Epithelial cell of prostate (primary cell): ENCODE data around the gene TACC2.

Source experiments
- DNase-seq: peaks from one replicate; pipeline ENCODE4 v3.0.0-alpha.2; 2011; ENCODE audit warnings: low read depth, low spot score
- H3K27ac ChIP-seq: fragments of 450-650 bp; 2 replicates; pipeline ENCODE4 v1.5.1; 2017; ENCODE audit warnings: mild to moderate bottlenecking

Gene TACC2

GRCh38 chr10:122234416-122234815 is 245.5 kb downstream of the TACC2 start:
- DNase-seq, result no peak
- H3K27ac ChIP-seq, result no peak overlapping the region

DNA sequence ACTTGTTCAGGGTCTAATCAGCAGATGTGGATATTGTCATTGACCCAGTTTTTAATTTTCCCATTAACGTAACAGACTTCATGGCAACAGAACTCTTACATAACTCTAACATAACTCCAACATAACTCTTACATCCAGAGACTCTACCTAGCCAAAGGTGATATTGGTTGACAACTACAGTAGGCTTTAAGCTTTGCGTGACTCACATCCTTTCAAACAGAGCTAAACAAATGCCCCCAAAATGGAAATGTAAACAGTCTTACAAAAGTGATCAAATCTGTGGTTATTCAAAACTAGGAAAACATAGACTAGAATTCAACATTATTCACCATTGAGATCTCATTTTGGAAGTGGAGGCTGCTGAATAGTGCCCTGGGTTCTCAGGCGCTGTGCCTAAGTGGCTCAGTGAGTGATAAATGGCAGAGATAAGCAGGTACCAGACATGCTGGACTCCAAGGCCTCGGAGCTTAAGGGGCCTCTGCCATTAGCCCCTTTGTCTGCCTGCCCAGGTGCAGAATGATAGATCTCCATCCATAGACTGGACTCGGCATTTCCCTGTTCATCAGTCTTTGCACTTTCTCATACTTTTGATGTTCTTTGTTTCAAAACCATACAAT is 247.8 kb downstream of the TACC2 start:
- no peak overlapping the region for H3K27ac ChIP-seq

GRCh38 chr10:122237331-122237990 is 248.5 kb downstream of the TACC2 start:
- H3K27ac ChIP-seq, result no peak overlapping the region
- DNase-seq, result no peak

More for the DNA sequence above, 247.8 kb downstream of the TACC2 start:
- DNase-seq, result no peak

- DNase-seq, result no peak
- no peak overlapping the region for H3K27ac ChIP-seq
Observed at GRCh38 chr10:122239578-122240257, 250.8 kb downstream of the TACC2 start.

GRCh38 chr10:122240401-122240800 is 251.4 kb downstream of the TACC2 start:
- no peak overlapping the region for H3K27ac ChIP-seq
- DNase-seq, result no peak

DNA sequence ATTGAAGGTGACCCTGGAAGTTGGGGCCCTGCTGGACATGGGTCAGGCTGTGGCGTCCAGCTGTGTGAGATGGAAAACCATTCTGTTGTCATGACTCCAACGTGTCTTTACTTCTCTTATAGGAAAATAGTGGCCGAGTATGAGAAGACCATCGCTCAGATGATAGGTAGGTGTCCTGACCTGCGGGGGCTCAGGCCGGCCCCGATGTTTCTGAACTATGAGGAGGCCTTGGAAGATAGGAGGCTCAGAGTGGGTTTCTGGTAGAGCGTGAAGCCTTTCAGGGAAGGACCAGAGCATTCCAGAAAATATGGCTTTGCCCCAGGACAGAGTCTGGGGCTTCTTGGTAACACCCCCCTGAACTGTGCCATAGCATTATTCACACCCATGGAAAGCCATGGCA is 252.9 kb downstream of the TACC2 start:
- DNase-seq, result no peak
- H3K27ac ChIP-seq, result no peak overlapping the region

DNA sequence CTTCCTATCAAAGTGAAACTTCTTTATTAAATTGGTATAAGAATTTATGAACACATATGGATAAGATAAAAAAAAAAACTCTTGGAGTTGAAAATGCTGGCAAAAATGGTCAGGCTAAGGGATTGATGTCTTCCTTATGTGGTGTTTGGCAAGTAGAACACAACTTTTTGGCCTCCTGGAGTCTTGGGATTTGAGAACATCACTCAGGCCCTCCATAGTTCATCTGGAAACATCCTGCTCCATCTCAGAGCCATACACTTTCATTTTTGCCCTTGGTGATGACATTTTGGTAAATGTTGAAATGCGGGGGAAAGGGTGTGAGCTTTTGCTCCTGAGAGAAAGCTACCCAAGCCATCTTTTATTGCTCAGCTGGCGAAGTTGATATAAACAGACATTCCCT is 254.6 kb downstream of the TACC2 start:
- DNase-seq, result no peak
- H3K27ac ChIP-seq, result no peak overlapping the region

GRCh38 chr10:122244001-122244975 is 255.3 kb downstream of the TACC2 start:
- no peak for DNase-seq
- H3K27ac ChIP-seq, result no peak overlapping the region

DNA sequence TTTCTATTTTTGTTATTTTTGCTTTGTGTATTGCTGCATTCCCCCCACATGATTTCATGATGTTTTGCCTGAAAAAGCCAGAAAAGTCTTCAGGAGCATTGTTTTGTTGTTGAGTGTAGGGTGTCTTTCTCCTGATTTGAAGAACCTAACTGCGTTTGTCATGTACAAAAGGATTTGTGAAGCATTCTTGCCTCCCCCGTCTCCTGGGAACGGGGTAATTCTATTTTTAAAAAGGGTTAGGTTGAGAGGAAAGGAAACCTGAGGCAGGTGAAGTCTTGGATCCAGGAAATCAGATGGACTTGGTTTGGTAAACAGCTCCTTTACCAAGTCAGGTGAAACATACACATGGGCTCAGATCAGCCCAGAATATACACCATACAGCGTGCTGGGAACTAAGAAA is 256.2 kb downstream of the TACC2 start:
- no peak overlapping the region for H3K27ac ChIP-seq
- DNase-seq, result no peak

DNA sequence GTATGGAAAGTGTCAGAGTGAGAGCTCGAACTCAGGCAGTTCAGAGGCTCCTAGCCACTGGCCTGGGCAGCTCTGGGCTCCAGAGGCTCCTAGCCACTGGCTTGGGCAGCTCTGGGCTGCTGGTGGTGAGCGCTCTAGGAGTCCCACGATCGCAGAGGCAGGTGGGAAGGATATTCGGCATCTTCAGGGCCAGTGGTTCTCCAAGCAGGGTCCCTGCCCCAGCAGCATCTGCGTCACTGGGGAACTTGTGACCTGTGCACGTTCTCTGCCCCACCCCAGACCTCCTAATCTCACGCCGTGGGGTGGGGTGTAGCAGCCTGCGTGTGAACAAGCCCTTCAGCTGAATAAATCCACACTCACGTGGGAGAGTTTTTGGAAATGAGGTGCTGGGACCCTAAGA is 256.9 kb downstream of the TACC2 start:
- no peak for DNase-seq
- H3K27ac ChIP-seq, result no peak overlapping the region

DNA sequence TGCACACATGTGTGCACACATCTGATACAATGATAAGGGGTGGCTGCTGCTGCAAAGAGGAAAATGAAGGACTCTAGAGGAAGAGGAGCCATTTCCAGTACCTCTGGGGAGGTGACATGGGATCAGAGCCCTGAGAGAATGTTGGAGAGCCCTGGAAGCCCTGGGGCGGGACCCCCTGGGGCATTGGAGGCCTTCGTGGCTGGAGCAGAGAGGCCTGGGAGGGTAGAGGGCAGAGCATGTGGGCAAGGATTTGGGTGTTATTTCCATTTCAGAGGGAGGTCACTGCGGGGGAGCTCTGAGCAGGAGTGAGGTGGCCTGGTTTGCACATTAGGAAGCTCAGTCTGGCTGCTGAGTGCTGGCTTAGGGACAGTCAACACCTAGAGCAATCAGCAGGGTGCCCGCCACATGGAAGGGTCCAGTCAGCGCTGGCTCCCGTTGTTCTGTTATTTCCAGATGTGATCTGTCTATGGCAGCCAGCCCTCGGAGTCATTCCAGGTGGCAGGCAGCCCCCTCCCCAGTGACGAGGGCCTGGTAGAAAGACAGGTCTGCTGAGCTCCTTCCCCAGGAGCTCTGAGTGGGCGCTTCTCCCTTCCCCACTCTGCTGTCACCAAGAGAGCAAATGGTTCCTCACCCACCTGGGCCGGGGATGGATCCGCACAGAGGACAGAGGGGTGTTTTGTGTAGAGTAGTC is 258.0 kb downstream of the TACC2 start:
- no peak overlapping the region for H3K27ac ChIP-seq
- no peak for DNase-seq

- H3K27ac ChIP-seq, result no peak overlapping the region
- DNase-seq, result no peak
Observed at GRCh38 chr10:122248356-122249302, 259.7 kb downstream of the TACC2 start.

DNA sequence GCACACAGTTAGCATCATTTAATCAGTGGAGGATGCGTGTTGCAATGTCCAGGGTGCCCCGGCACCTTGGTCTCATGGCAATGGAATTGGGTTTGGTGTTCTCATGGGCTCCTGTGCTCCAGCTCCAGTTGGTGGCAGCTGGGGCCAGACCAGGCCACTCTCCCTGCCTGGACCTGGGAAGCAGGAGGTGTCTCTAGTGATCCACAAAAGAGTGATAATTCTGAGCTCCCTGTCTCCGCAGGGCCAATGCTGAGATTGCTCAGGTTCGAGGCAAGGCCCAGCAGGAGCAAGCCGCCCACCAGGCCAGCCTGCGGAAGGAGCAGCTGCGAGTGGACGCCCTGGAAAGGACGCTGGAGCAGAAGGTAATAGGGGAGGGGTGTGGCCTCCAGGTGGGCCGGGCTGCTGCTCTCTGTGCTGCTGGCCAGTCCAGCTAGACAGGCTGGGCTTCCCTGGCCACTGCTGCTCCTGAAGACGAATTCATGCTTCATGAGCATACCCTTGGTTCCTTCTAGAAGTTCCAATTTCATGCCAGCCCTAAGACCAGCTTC is 260.4 kb downstream of the TACC2 start:
- DNase-seq, result no peak
- no peak overlapping the region for H3K27ac ChIP-seq

- H3K27ac ChIP-seq, result no peak overlapping the region
- DNase-seq, result no peak
Observed at GRCh38 chr10:122249991-122250750, 261.2 kb downstream of the TACC2 start.

DNA sequence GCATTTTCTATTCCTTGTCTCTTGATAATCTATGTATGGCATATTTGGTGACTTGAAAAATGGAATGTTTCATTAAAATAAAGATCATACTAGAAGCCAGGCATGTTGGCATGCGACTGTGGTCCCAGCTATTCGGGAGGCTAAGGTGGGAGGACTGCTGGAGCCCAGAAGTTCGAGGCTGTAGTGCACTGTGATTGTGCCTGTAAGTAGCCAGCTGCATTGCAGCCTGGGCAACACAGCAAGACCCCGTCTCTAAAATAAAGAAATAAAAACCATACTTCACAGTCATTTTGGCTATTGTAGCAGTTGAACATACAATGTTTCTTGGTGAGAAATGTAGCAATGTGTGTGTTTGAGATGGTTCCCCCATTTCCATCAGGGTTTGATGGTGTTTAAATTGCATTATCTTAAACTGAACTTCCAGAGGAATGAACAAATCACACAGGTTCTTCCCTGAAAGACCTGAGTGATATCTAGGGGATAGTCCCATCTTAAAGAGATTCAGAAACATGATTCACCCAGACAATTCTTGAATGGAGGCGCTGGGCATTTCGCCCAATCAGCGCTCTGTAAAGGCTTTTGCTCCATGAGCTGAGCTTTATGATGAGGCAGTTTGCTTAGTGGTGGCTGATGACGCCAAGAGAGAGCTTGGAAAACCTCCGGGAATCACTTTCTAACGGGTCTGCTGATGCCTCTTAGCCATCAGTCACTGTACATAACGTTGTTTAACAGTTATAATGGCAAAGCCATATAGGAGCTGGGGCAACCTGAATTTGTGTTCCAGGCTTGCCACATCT is 262.7 kb downstream of the TACC2 start:
- DNase-seq, result no peak
- H3K27ac ChIP-seq, result no peak overlapping the region

DNA sequence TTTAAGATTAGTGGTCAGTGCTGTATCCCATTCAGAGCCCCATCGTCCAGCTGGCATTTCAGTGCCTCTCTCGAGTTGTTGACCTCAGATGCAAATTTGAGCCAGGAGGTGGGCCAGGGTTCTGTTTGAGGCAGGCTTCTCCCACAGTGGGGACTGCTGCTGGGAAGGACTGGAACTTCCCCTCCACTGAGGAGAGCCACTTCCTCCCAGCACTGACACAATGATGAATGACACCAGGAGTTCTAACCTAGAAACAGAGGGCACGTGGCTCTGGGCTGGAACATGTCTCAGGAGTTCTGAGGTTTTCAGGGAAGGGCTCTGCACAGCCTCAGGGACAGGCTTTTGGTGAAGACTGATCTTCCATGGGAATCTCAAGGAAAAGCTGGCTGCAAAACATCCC is 263.8 kb downstream of the TACC2 start:
- DNase-seq, result no peak
- H3K27ac ChIP-seq, result no peak overlapping the region

GRCh38 chr10:122253605-122254004 is 264.6 kb downstream of the TACC2 start:
- no peak for DNase-seq
- no peak overlapping the region for H3K27ac ChIP-seq
